ENCODE measurements around the gene KCNQ1OT1.

Gene KCNQ1OT1

GRCh38 chr11:2701898-2702434, 2.2 kb upstream of the KCNQ1OT1 start:
- DNase-seq (ENCODE audit: low spot score), result no peak

GRCh38 chr11:2701230-2701629, 1.4 kb upstream of the KCNQ1OT1 start:
- no peak for DNase-seq (ENCODE audit: low spot score)

- peak; percentile 25 for DNase-seq (ENCODE audit: low spot score)
These were observed 819 bp upstream of the KCNQ1OT1 start for GRCh38 chr11:2700415-2701211.

- no peak for DNase-seq (ENCODE audit: low spot score)
These were observed 636 bp downstream of the KCNQ1OT1 start for GRCh38 chr11:2699185-2699530.

GRCh38 chr11:2698386-2699184, 1.2 kb downstream of the KCNQ1OT1 start:
- DNase-seq (ENCODE audit: low spot score), result no peak

GRCh38 chr11:2697866-2698265, 1.9 kb downstream of the KCNQ1OT1 start:
- no peak for DNase-seq (ENCODE audit: low spot score)

- DNase-seq (ENCODE audit: low spot score), result no peak
These were observed 3.3 kb downstream of the KCNQ1OT1 start for GRCh38 chr11:2696455-2696854.

- DNase-seq (ENCODE audit: low spot score), result no peak
These were observed 4.5 kb downstream of the KCNQ1OT1 start for GRCh38 chr11:2694995-2695939.

GRCh38 chr11:2694495-2694894, 5.3 kb downstream of the KCNQ1OT1 start:
- no peak for DNase-seq (ENCODE audit: low spot score)

GRCh38 chr11:2693271-2694261, 6.2 kb downstream of the KCNQ1OT1 start:
- peak; percentile 59 for DNase-seq (ENCODE audit: low spot score)

- DNase-seq (ENCODE audit: low spot score), result no peak
These were observed 7.6 kb downstream of the KCNQ1OT1 start for GRCh38 chr11:2691991-2692875.

GRCh38 chr11:2691355-2691761, 8.4 kb downstream of the KCNQ1OT1 start:
- DNase-seq (ENCODE audit: low spot score), result no peak

- no peak for DNase-seq (ENCODE audit: low spot score)
These were observed 9.0 kb downstream of the KCNQ1OT1 start for GRCh38 chr11:2690596-2691354.

GRCh38 chr11:2689651-2690575, 9.9 kb downstream of the KCNQ1OT1 start:
- DNase-seq (ENCODE audit: low spot score), result no peak

GRCh38 chr11:2688381-2689231, 11.2 kb downstream of the KCNQ1OT1 start:
- no peak for DNase-seq (ENCODE audit: low spot score)

- no peak for DNase-seq (ENCODE audit: low spot score)
These were observed 12.0 kb downstream of the KCNQ1OT1 start for GRCh38 chr11:2687782-2688191.

- no peak for DNase-seq (ENCODE audit: low spot score)
These were observed 12.6 kb downstream of the KCNQ1OT1 start for GRCh38 chr11:2687223-2687530.
